Epithelial cell of prostate (primary cell): ENCODE measurements around the gene ITGBL1.
A peak's percentile ranks its signal among the peaks of the same experiment; 100 is the strongest.

ENCODE experiments used
- DNase-seq: peaks from one replicate; pipeline ENCODE4 v3.0.0-alpha.2; 2011; ENCODE audit warnings: low read depth, low spot score
- H3K27ac ChIP-seq: fragments of 450-650 bp; 2 replicates; pipeline ENCODE4 v1.5.1; 2017; ENCODE audit warnings: mild to moderate bottlenecking

Gene ITGBL1

GRCh38 chr13:101450749-101451130, 1.7 kb upstream of the ITGBL1 start:
- H3K27ac ChIP-seq, result peak overlapping the region; percentile 80
- no peak for DNase-seq

GRCh38 chr13:101451641-101452040, 834 bp upstream of the ITGBL1 start:
- no peak for DNase-seq
- H3K27ac ChIP-seq, result no peak overlapping the region

- H3K27ac ChIP-seq, result peak overlapping the region; percentile 61
- DNase-seq, result peak; percentile 44
Observed at GRCh38 chr13:101453784-101454201, 1.3 kb downstream of the ITGBL1 start.

GRCh38 chr13:101454767-101455166, 2.3 kb downstream of the ITGBL1 start:
- DNase-seq, result no peak
- peak overlapping the region; percentile 61 for H3K27ac ChIP-seq

- DNase-seq, result peak; percentile 66
- peak overlapping the region; percentile 61 for H3K27ac ChIP-seq
Observed at GRCh38 chr13:101455863-101456262, 3.4 kb downstream of the ITGBL1 start.

- DNase-seq, result no peak
- H3K27ac ChIP-seq, result no peak overlapping the region
Observed at GRCh38 chr13:101457176-101457575, 4.7 kb downstream of the ITGBL1 start.

GRCh38 chr13:101465877-101466276, 13.4 kb downstream of the ITGBL1 start:
- H3K27ac ChIP-seq, result no peak overlapping the region
- DNase-seq, result no peak

GRCh38 chr13:101467415-101467814, 14.9 kb downstream of the ITGBL1 start:
- no peak overlapping the region for H3K27ac ChIP-seq
- no peak for DNase-seq

GRCh38 chr13:101473458-101473857, 21.0 kb downstream of the ITGBL1 start:
- no peak overlapping the region for H3K27ac ChIP-seq
- no peak for DNase-seq

- no peak overlapping the region for H3K27ac ChIP-seq
Observed at GRCh38 chr13:101474419-101474957, 22.0 kb downstream of the ITGBL1 start.

GRCh38 chr13:101475536-101475935, 23.1 kb downstream of the ITGBL1 start:
- no peak for DNase-seq
- H3K27ac ChIP-seq, result no peak overlapping the region

More at GRCh38 chr13:101474419-101474957, 22.0 kb downstream of the ITGBL1 start:
- DNase-seq, result no peak

GRCh38 chr13:101481421-101481820, 28.9 kb downstream of the ITGBL1 start:
- H3K27ac ChIP-seq, result no peak overlapping the region
- no peak for DNase-seq

GRCh38 chr13:101486708-101487437, 34.4 kb downstream of the ITGBL1 start:
- no peak for DNase-seq
- no peak overlapping the region for H3K27ac ChIP-seq

GRCh38 chr13:101487438-101487830, 35.0 kb downstream of the ITGBL1 start:
- H3K27ac ChIP-seq, result no peak overlapping the region
- no peak for DNase-seq

- H3K27ac ChIP-seq, result no peak overlapping the region
- no peak for DNase-seq
Observed at GRCh38 chr13:101488734-101489133, 36.3 kb downstream of the ITGBL1 start.

- no peak overlapping the region for H3K27ac ChIP-seq
- peak; percentile 41 for DNase-seq
Observed at GRCh38 chr13:101489643-101490405, 37.3 kb downstream of the ITGBL1 start.

GRCh38 chr13:101490406-101491015, 38.0 kb downstream of the ITGBL1 start:
- H3K27ac ChIP-seq, result no peak overlapping the region
- peak; percentile 58 for DNase-seq

GRCh38 chr13:101492251-101492910, 39.9 kb downstream of the ITGBL1 start:
- DNase-seq, result no peak
- no peak overlapping the region for H3K27ac ChIP-seq

GRCh38 chr13:101493541-101493940, 41.1 kb downstream of the ITGBL1 start:
- H3K27ac ChIP-seq, result no peak overlapping the region
- no peak for DNase-seq

- no peak overlapping the region for H3K27ac ChIP-seq
- DNase-seq, result no peak
Observed at GRCh38 chr13:101499406-101499805, 46.9 kb downstream of the ITGBL1 start.
